Endothelial cell of umbilical vein (primary cell): ENCODE results near the gene SIRT3. TPM values are rescaled to one million over a fixed set of nuclear protein-coding genes. Genes with fewer than 3 reads are reported as not detected.

Experiments
- BruUV-seq: library from RNA; stranded (reverse); fragments of 400-500 nt; replicated peaks from 2 replicates; lab custom pipeline; 2021; lab: Mats Ljungman, UMichigan
- CTCF ChIA-PET: fragments of 300-600, 350-600 bp; sonication (Branson Sonifier 250); formaldehyde crosslinking; loops from one replicate; lab custom pipeline; 2021; ENCODE audit warnings: antibody characterized with exemption, inconsistent platforms; lab: Charles Lee
- POLR2A ChIA-PET: fragments of 300-600, 350-600 bp; sonication (Branson Sonifier 250); formaldehyde crosslinking; loops from one replicate; lab custom pipeline; 2021; ENCODE audit warnings: antibody characterized with exemption, inconsistent platforms; lab: Charles Lee
- DNase-seq: peaks from one replicate; pipeline ENCODE4 v3.0.0-alpha.2; 2011; ENCODE audit warnings: low read depth, low spot score
- FAIRE-seq: peaks from 2 replicates; lab custom pipeline; 2011; peaks lifted over from hg19 to GRCh38; lab: Jason Lieb, UNC
- H2AFZ ChIP-seq: 2 replicates; pipeline ENCODE4 v1.6.0; 2012; ENCODE audit warnings: low read depth, low read length, control low read depth, inconsistent platforms
- H3K27ac ChIP-seq: 2 replicates; pipeline ENCODE4 v1.5.1; 2011; ENCODE audit warnings: low read depth, mild to moderate bottlenecking, control low read depth, low read length, moderate library complexity; ENCODE audit not compliant: insufficient read depth
- H3K27me3 ChIP-seq, 2 experiments: 2 replicates each; pipeline versions ENCODE4 v1.6.0 to v1.6.1; 2011; ENCODE audit warnings: low read length in 2 of 2, mixed read lengths in 1 of 2; ENCODE audit not compliant: control insufficient read depth in 2 of 2, insufficient read depth in 2 of 2
- H3K36me3 ChIP-seq, 2 experiments: 2 replicates in 1 of 2; 3 replicates in 1 of 2; pipeline ENCODE4 v1.5.1; 2011; ENCODE audit warnings: low read length in 2 of 2, mild to moderate bottlenecking in 1 of 2, moderate library complexity in 1 of 2; ENCODE audit not compliant: control insufficient read depth in 2 of 2, insufficient read depth in 2 of 2; ENCODE audit errors: extremely low read depth in 1 of 2
- H3K4me1 ChIP-seq: 3 replicates; pipeline ENCODE4 v1.5.1; 2011; ENCODE audit warnings: mild to moderate bottlenecking, low read length; ENCODE audit not compliant: control insufficient read depth, insufficient read depth; ENCODE audit errors: extremely low read depth
- H3K4me2 ChIP-seq: 2 replicates; pipeline ENCODE4 v1.6.1; 2011; ENCODE audit warnings: low read length, control low read depth, mixed read lengths; ENCODE audit not compliant: insufficient read depth
- H3K4me3 ChIP-seq, 3 experiments: fragments of 200-600 bp in 1 of 3; sonication (generic), shearing (Covaris generic) in 1 of 3; replicated peaks in 1 of 3; 2 replicates each; pipeline ENCODE4 v1.5.1; 2011 to 2016; ENCODE audit warnings: control low read depth in 3 of 3, low read length in 3 of 3, mild to moderate bottlenecking in 2 of 3, inconsistent platforms in 1 of 3, low read depth in 1 of 3, moderate library complexity in 1 of 3; ENCODE audit not compliant: insufficient read depth in 1 of 3
- H3K79me2 ChIP-seq: 2 replicates; pipeline ENCODE4 v1.6.0; 2012; ENCODE audit warnings: low read length, inconsistent platforms; ENCODE audit not compliant: control insufficient read depth, insufficient read depth
- H3K9ac ChIP-seq: replicated peaks from 2 replicates; pipeline ENCODE3; 2011; ENCODE audit warnings: low read length, control low read depth; ENCODE audit not compliant: insufficient read depth; ENCODE audit errors: extremely low read depth
- H3K9me1 ChIP-seq: replicated peaks from 3 replicates; pipeline ENCODE4 v1.6.0; 2011; ENCODE audit warnings: mild to moderate bottlenecking, low read length; ENCODE audit not compliant: control insufficient read depth, insufficient read depth; ENCODE audit errors: extremely low read depth
- H3K9me3 ChIP-seq: replicated peaks from 2 replicates; pipeline ENCODE4 v1.5.1; 2012; ENCODE audit warnings: low read length, inconsistent platforms; ENCODE audit not compliant: control insufficient read depth, insufficient read depth
- H4K20me1 ChIP-seq: replicated peaks from 2 replicates; pipeline ENCODE3; 2011; ENCODE audit warnings: mild to moderate bottlenecking, low read length; ENCODE audit not compliant: control insufficient read depth, insufficient read depth; ENCODE audit errors: extremely low read depth
- CTCF ChIP-seq, 2 donors: IDR thresholded peaks; 1 replicate in 1 of 2; 2 replicates in 1 of 2; pipeline ENCODE4 v1.5.1; 2011; ENCODE audit warnings: low read length in 2 of 2, mild to moderate bottlenecking in 2 of 2, moderate library complexity in 2 of 2, control low read depth in 1 of 2, inconsistent platforms in 1 of 2, low read depth in 1 of 2; ENCODE audit not compliant: insufficient read depth in 1 of 2; ENCODE audit errors: extremely low read depth in 1 of 2
- EZH2 ChIP-seq: IDR thresholded peaks from 2 replicates; pipeline ENCODE4 v1.6.1; 2012; ENCODE audit warnings: borderline replicate concordance, low read depth, mild to moderate bottlenecking, moderate library complexity, low read length, inconsistent platforms; ENCODE audit not compliant: severe bottlenecking
- FOS ChIP-seq: IDR thresholded peaks from 2 replicates; pipeline ENCODE4 v1.6.1; 2011; ENCODE audit warnings: mild to moderate bottlenecking, low read length, moderate library complexity, borderline replicate concordance; ENCODE audit not compliant: insufficient read depth
- GATA2 ChIP-seq: IDR thresholded peaks from 2 replicates; pipeline ENCODE4 v1.7.0; 2011; ENCODE audit warnings: low read depth, mild to moderate bottlenecking, moderate library complexity, mixed read lengths, low read length; ENCODE audit not compliant: insufficient read length, insufficient read depth
- JUN ChIP-seq: IDR thresholded peaks from 2 replicates; pipeline ENCODE4 v1.6.1; 2011; ENCODE audit warnings: borderline replicate concordance, low read depth; ENCODE audit not compliant: insufficient read length, insufficient read depth
- MAX ChIP-seq: IDR thresholded peaks from 2 replicates; pipeline ENCODE4 v1.6.1; 2011; ENCODE audit not compliant: insufficient read depth, insufficient read length
- MYC ChIP-seq: IDR thresholded peaks from one replicate; pipeline ENCODE4 v1.6.1; 2011; ENCODE audit warnings: mild to moderate bottlenecking, low read depth, low read length
- POLR2A ChIP-seq: IDR thresholded peaks from 2 replicates; pipeline ENCODE4 v1.6.1; 2012; ENCODE audit warnings: low read depth, mild to moderate bottlenecking, control low read depth, low read length
- POLR2AphosphoS5 ChIP-seq: IDR thresholded peaks from 2 replicates; pipeline ENCODE4 v1.6.1; 2012; ENCODE audit warnings: low read depth, mild to moderate bottlenecking, control low read depth, low read length, moderate library complexity; ENCODE audit not compliant: insufficient read depth
- dilution Hi-C: fragments of 300-500 bp; cut with MboI; formaldehyde crosslinking; loops from one replicate; pipeline ENCODE4 v1.15.0; 2019; ENCODE audit warnings: low sequenced_read_pairs; ENCODE audit not compliant: extremely low pct_ligation_motif_present
- intact Hi-C: fragments of 100-400 bp; cut with micrococcal nuclease; formaldehyde crosslinking; loops from one replicate; pipeline ENCODE4 v1.10.0; 2022
- polyA plus RNA-seq, 4 experiments: library from polyadenylated mRNA; depleted of rRNA in 3 of 4; stranded (reverse) in 3 of 4; unstranded in 1 of 4; fragments of >200 nt; gene quantifications; 2 replicates each; pipeline versions ENCODE4 v1.2.1 to v1.2.3, GENCODE V29; 2011 to 2012; ENCODE audit warnings: missing spikeins in 1 of 4
- total RNA-seq: library from RNA; stranded (reverse); gene quantifications from 2 replicates; pipeline ENCODE4 v1.2.3, GENCODE V29; 2021

SIRT3 gene
- total and polyA plus RNA-seq, 2 donors (not counting 3 experiments of a cell fraction or from before 2014, with no cell fraction given), result 12.0 to 18.3 TPM

GRCh38 chr11:225734-226453, 10.2 kb downstream of the SIRT3 start:
- H3K9me3 ChIP-seq, result no peaks in the 10 kb centered on the region
- dilution Hi-C loops (no loop called here), intact Hi-C loops (no loop called here)
- BruUV-seq, result no TSS peak
- no peak overlapping the region for H2AFZ ChIP-seq
- H3K9me1 ChIP-seq, result no peaks in the 10 kb centered on the region
- DNase-seq, result no peak
- ChIA-PET CTCF (no interaction called here), POLR2A (no interaction called here)
- H3K27me3 ChIP-seq, result no peaks in the 10 kb centered on the region
- H4K20me1 ChIP-seq, result no peaks in the 10 kb centered on the region
- H3K4me1 ChIP-seq, result no peaks in the 10 kb centered on the region
- no peak overlapping the region for H3K4me2 ChIP-seq
- TF ChIP-seq CTCF (IDR thresholded peaks at IDR 0.05; ENCODE audit: extremely low read depth in 1 of 2, insufficient read depth in 1 of 2, low read depth in 1 of 2, low read length in 2 of 2) (no peak), MYC (no peak), POLR2AphosphoS5 (no peak), POLR2A (no peak), JUN (no peak), FOS (no peak), GATA2 (no peak), MAX (no peak), EZH2 (no peak)
- peaks cover 0 to 5% of the 10 kb centered on the region in 2 experiments for H3K36me3 ChIP-seq
- no peaks in the 10 kb centered on the region for H3K79me2 ChIP-seq
- FAIRE-seq, result no peak
- no peak overlapping the region for H3K9ac ChIP-seq
- no peak overlapping the region for H3K4me3 ChIP-seq
- H3K27ac ChIP-seq, result no peak overlapping the region
